MCF 10A (cell line): ENCODE measurements around the gene PARVB. TPM values are rescaled to one million over a fixed set of nuclear protein-coding genes. Genes with fewer than 3 reads are reported as not detected.

Experiments used
- BruUV-seq: library from RNA; stranded (reverse); fragments of 400-500 nt; replicated peaks from 2 replicates; lab custom pipeline; 2021; lab: Mats Ljungman, UMichigan
- CTCF ChIA-PET: fragments of 300-600 bp; sonication (Branson Sonifier 250); formaldehyde crosslinking; extraction: SDS; loops from one replicate; lab custom pipeline; 2021; ENCODE audit warnings: antibody characterized with exemption, inconsistent platforms; lab: Yijun Ruan, JAX
- POLR2A ChIA-PET: fragments of 300-600, 350-650 bp; sonication (Branson Sonifier 250); formaldehyde crosslinking; extraction: SDS; loops from one replicate; lab custom pipeline; 2020; ENCODE audit warnings: antibody characterized with exemption, inconsistent platforms; lab: Yijun Ruan, JAX
- DNase-seq: peaks from one replicate; pipeline ENCODE4 v3.0.0-alpha.2; 2018; ENCODE audit not compliant: unreplicated experiment
- H3K27ac Mint-ChIP-seq: one replicate; pipeline ENCODE4 v1.8.0; 2022; ENCODE audit warnings: mild to moderate bottlenecking, low read depth, mixed read lengths; ENCODE audit not compliant: unreplicated experiment
- H3K27me3 Mint-ChIP-seq: one replicate; pipeline ENCODE4 v1.8.0; 2022; ENCODE audit warnings: mixed read lengths; ENCODE audit not compliant: insufficient read depth, unreplicated experiment
- H3K36me3 Mint-ChIP-seq: one replicate; pipeline ENCODE4 v1.8.0; 2022; ENCODE audit warnings: mild to moderate bottlenecking, moderate library complexity, mixed read lengths; ENCODE audit not compliant: insufficient read depth, unreplicated experiment
- H3K4me1 Mint-ChIP-seq: one replicate; pipeline ENCODE4 v1.8.0; 2022; ENCODE audit warnings: mixed read lengths; ENCODE audit not compliant: insufficient read depth, unreplicated experiment
- H3K4me3 Mint-ChIP-seq: one replicate; pipeline ENCODE4 v1.8.0; 2022; ENCODE audit warnings: mild to moderate bottlenecking, moderate library complexity, mixed read lengths; ENCODE audit not compliant: unreplicated experiment
- H3K9me3 Mint-ChIP-seq: one replicate; pipeline ENCODE4 v1.8.0; 2022; ENCODE audit warnings: mixed read lengths; ENCODE audit not compliant: unreplicated experiment
- intact Hi-C: fragments of 100-400 bp; cut with micrococcal nuclease; formaldehyde crosslinking; loops from 2 replicates; pipeline ENCODE4 v1.14.1; 2022
- total RNA-seq: library from RNA; stranded (reverse); gene quantifications from 2 replicates; pipeline ENCODE4 v1.2.3, GENCODE V29; 2022
- TF ChIP-seq, protein P1 (sequence below): fragments of 200-600 bp; IDR thresholded peaks from one replicate; pipeline ENCODE4 v1.8.0; 2022; ENCODE audit warnings: antibody characterized with exemption, mild to moderate bottlenecking; ENCODE audit not compliant: unreplicated experiment

Gene PARVB
- total RNA-seq, 1 experiment from 2014 or later = 26.0 TPM

GRCh38 chr22:44025171-44026065 is 1.3 kb downstream of the PARVB start:
- H3K4me3 Mint-ChIP-seq = peak overlapping the region; percentile 49
- H3K9me3 Mint-ChIP-seq = no peaks in the 10 kb centered on the region
- no peak for DNase-seq
- POLR2A ChIA-PET = no interaction called here
- H3K4me1 Mint-ChIP-seq = peaks cover 19% of the 10 kb centered on the region
- peaks cover 6% of the 10 kb centered on the region for H3K36me3 Mint-ChIP-seq
- H3K27ac Mint-ChIP-seq = no peak overlapping the region
- CTCF ChIA-PET = no interaction called here
- TF ChIP-seq, protein P1, sequence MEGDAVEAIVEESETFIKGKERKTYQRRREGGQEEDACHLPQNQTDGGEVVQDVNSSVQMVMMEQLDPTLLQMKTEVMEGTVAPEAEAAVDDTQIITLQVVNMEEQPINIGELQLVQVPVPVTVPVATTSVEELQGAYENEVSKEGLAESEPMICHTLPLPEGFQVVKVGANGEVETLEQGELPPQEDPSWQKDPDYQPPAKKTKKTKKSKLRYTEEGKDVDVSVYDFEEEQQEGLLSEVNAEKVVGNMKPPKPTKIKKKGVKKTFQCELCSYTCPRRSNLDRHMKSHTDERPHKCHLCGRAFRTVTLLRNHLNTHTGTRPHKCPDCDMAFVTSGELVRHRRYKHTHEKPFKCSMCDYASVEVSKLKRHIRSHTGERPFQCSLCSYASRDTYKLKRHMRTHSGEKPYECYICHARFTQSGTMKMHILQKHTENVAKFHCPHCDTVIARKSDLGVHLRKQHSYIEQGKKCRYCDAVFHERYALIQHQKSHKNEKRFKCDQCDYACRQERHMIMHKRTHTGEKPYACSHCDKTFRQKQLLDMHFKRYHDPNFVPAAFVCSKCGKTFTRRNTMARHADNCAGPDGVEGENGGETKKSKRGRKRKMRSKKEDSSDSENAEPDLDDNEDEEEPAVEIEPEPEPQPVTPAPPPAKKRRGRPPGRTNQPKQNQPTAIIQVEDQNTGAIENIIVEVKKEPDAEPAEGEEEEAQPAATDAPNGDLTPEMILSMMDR = no peak
- intact Hi-C loops = no loop called here
- TSS peak; percentile 45 for BruUV-seq
- no peaks in the 10 kb centered on the region for H3K27me3 Mint-ChIP-seq

DNA sequence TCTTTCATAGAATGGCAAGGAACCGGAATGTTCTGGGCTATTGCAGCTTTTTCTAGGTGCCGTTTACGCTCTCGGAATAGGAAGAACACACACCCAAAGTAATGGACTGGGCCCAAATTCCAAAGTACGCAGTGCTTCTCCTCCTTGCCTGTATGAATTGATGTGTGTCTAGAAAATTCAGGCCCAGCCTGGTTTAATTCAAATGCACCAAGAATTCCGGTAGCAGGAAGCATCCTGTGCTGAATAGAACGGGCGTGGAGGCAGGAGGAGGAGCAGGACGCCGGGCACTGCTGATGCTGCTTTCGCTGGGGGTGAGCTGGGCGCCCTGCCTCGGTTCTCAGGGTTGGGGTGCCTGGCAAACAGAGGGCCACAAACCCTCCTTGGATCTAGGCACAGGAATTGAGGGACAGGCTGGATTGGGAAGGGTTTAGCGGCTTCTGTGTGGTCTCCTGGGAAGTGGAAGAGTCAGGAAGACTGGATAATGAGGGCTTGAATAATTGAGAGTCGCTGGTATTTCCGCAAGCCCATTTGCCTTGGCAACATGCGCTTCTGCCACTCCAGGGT is 2.0 kb downstream of the PARVB start:
- no peak overlapping the region for H3K4me3 Mint-ChIP-seq
- intact Hi-C loops = no loop called here
- no TSS peak for BruUV-seq
- POLR2A ChIA-PET = interaction anchor here (0.6 kb wide), 1 partner anchor 71 kb away, joined by 3 read pairs; no protein-coding TSS in a partner anchor
- peaks cover 6% of the 10 kb centered on the region for H3K36me3 Mint-ChIP-seq
- H3K27ac Mint-ChIP-seq = no peak overlapping the region
- DNase-seq = no peak
- H3K9me3 Mint-ChIP-seq = no peaks in the 10 kb centered on the region
- H3K4me1 Mint-ChIP-seq = peaks cover 17% of the 10 kb centered on the region
- CTCF ChIA-PET = no interaction called here
- TF ChIP-seq, protein P1 = no peak
- no peaks in the 10 kb centered on the region for H3K27me3 Mint-ChIP-seq

DNA sequence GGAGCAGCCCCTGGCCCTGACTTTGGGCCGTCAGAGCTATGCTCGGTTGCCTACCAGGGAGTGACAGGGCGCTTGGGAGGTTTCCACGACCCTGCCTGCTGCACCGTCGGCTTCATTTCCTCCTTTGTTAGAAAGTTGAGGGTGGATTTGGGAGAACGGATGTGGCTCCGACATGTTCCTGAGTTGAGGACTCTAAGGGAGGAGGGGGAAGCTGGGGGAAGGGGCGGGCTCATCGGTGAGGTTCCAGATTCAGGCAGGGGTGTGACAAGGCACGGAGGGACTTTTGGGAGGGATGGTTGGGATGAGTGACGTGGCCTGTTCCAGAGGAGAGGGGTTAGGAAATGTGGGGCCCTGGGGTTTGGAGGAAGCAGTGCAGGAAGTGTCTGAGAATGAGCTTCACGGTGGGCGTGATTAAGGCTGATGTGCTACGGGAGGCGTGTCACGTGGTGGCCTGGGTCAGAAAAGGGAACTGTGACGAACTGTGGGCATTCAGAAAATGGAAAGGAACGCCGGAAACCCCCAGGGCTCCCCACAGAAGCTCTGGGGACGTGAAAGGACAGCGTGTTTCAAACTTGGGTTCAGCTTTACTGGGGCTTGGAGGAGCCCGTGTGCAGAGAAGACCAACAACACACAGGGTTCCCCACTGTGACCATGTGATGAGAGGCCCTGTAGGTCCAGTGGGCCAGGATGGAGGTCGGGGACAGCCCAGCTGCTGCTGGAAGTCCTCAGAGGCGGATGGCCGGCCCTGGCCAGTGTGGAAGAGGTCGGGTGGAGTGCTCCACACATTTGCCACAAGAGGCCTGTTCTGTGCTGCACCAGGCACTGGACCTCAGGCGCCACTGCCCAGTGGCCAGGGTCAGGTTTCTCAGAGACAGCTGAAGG is 2.8 kb downstream of the PARVB start:
- TF ChIP-seq, protein P1 = no peak
- intact Hi-C loops = no loop called here
- peaks cover 11% of the 10 kb centered on the region for H3K4me1 Mint-ChIP-seq
- POLR2A ChIA-PET = interaction anchor here (0.6 to 2.2 kb wide), 2 partner anchors 10 to 71 kb away, joined by 3 to 9 read pairs; no protein-coding TSS in a partner anchor
- H3K27ac Mint-ChIP-seq = no peak overlapping the region
- no peak for DNase-seq
- CTCF ChIA-PET = interaction anchor here (1.7 kb wide), 1 partner anchor 599 kb away, joined by 5 read pairs; no protein-coding TSS in a partner anchor
- peaks cover 6% of the 10 kb centered on the region for H3K36me3 Mint-ChIP-seq
- no peaks in the 10 kb centered on the region for H3K27me3 Mint-ChIP-seq
- H3K4me3 Mint-ChIP-seq = no peak overlapping the region
- no TSS peak for BruUV-seq
- H3K9me3 Mint-ChIP-seq = no peaks in the 10 kb centered on the region
